ENCODE data around the gene GRAMD2A. TPM values are rescaled to one million over a fixed set of nuclear protein-coding genes. Genes with fewer than 3 reads are reported as not detected.
A peak's percentile ranks its signal among the peaks of the same experiment; 100 is the strongest.

Gene GRAMD2A
- total RNA-seq, 1 donor: not detected

DNA sequence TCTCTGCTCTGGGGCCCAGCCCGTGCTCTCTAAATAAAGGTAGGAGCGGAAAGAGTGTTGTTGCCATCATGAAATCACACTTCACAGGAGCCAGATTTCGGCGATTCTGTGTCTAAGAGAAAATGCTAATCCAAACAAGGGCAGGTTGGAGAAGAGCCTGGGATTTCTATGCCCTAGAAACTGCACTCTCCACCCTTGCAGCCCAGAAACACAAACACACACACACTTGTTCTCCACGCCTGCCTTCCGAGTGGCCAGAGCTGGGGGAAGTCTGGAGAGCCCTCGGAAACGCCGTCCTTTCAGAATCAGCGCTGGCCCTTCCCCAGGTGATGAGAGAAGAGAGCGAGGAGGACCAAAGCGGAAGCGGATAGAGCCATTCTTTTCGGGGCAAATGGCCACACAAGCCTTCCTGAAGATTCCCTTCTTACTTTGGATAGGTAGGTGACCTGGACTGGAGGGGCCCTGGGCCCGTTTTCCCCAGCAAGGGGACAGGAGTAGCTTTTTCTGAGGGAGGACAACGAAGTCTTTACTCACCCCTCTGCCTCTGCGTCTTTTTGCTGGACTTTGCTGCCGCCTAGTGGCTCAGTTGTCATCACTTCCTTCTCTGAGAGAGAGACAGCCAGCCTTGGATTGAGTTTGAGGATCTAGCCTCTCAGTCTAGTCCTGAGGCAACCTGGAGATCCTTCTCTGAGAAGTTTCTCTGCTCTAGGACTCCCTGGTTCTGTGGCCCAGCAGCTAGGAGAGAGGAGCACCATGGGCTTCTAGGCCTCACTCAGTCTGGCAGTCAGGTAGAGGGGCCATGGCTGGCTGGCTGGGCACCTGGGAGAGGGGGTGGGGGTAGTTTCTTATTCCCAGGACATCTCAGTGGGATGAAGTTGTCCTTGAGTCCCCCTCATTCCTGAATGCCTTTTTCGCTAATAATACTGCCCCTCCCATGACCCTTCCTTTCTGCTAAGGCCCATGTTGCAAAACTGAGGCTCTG lies 41.7 kb downstream of the GRAMD2A start:
- Histone ChIP-seq H3K9me3 (ENCODE audit: low read depth, low read length) (no peaks in the 10 kb centered on the region), H2AFZ (ENCODE audit: low read length) (peak overlapping the region; percentile 95), H3K27me3 (ENCODE audit: insufficient read depth, low read length) (no peaks in the 10 kb centered on the region), H4K20me1 (ENCODE audit: insufficient read depth, low read length) (no peaks in the 10 kb centered on the region), H3K4me1 (ENCODE audit: insufficient read depth, low read length) (peaks cover 9% of the 10 kb centered on the region), H3K36me3 (ENCODE audit: insufficient read depth, low read length) (no peaks in the 10 kb centered on the region), H3K4me2 (ENCODE audit: insufficient read depth, low read length) (peak overlapping the region; percentile 83), H3K27ac (ENCODE audit: low read depth, low read length) (no peak overlapping the region), H3K79me2 (ENCODE audit: insufficient read depth, low read length) (no peaks in the 10 kb centered on the region), H3K4me3 (ENCODE audit: insufficient read depth, low read length) (peak overlapping the region; percentile 78)
- TF ChIP-seq, protein P1, sequence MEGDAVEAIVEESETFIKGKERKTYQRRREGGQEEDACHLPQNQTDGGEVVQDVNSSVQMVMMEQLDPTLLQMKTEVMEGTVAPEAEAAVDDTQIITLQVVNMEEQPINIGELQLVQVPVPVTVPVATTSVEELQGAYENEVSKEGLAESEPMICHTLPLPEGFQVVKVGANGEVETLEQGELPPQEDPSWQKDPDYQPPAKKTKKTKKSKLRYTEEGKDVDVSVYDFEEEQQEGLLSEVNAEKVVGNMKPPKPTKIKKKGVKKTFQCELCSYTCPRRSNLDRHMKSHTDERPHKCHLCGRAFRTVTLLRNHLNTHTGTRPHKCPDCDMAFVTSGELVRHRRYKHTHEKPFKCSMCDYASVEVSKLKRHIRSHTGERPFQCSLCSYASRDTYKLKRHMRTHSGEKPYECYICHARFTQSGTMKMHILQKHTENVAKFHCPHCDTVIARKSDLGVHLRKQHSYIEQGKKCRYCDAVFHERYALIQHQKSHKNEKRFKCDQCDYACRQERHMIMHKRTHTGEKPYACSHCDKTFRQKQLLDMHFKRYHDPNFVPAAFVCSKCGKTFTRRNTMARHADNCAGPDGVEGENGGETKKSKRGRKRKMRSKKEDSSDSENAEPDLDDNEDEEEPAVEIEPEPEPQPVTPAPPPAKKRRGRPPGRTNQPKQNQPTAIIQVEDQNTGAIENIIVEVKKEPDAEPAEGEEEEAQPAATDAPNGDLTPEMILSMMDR (IDR thresholded peaks at IDR 0.05; ENCODE audit: extremely low read depth, low read depth, low read length): peak; percentile 96
- peak; percentile 88 for DNase-seq (ENCODE audit: insufficient read length, low spot score, missing footprints)

DNA sequence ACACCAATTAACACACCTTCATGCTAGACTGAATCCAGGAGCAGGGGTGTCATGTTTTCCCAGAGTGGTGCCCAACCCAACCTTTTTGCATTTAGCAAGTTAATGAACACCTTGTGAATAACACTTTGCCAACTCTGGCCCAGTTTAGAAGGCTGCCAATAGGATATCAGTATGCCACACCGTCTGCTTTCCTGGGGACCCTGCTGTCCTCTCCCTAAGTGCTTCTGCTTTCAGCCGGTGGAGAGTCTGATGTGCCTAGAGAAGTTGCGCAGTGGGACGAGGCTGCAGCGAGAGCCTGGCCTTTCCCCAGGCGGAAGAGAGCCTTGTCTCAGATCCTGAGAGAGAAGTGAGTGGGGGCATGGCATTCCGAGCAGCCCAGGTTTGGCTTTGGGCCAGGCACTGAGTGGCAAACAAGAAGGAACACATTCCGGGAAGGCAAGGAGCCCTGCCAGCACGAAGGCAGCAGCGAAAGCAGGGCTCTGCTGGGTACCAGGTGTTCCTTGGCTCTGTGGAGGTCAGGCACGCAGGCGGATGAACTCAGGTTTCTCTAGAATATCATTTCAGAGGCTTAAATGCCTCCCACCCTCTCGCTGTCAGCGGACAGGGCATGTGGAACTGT lies 42.5 kb downstream of the GRAMD2A start:
- TF ChIP-seq, protein P1 (IDR thresholded peaks at IDR 0.05; ENCODE audit: extremely low read depth, low read depth, low read length): no peak
- Histone ChIP-seq H2AFZ (ENCODE audit: low read length) (peak overlapping the region; percentile 95), H3K4me2 (ENCODE audit: insufficient read depth, low read length) (peak overlapping the region; percentile 83)

DNA sequence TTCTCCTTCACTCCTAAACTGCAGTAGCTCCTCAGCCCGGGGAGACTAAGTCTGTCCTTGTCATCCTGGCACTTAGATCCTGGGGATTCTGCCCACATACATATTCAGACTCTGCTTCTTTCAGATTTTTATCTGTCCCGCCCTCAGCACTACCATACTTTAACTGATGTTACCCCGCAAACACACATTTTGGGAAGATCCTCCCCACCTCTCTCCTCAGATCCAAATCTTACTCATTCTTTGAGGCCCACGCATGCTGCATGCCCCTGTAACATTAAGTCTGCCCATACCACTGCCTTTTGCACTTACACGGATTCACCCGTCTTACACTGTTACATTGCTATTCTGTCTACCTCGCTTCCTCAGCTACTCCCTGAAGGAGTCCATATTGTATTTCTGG lies 43.3 kb downstream of the GRAMD2A start:
- Histone ChIP-seq H3K36me3 (ENCODE audit: insufficient read depth, low read length) (no peaks in the 10 kb centered on the region), H3K27ac (ENCODE audit: low read depth, low read length) (no peak overlapping the region), H3K4me1 (ENCODE audit: insufficient read depth, low read length) (peaks cover 9% of the 10 kb centered on the region), H4K20me1 (ENCODE audit: insufficient read depth, low read length) (no peaks in the 10 kb centered on the region), H3K27me3 (ENCODE audit: insufficient read depth, low read length) (no peaks in the 10 kb centered on the region), H2AFZ (ENCODE audit: low read length) (no peak overlapping the region), H3K4me2 (ENCODE audit: insufficient read depth, low read length) (no peak overlapping the region), H3K9me3 (ENCODE audit: low read depth, low read length) (no peaks in the 10 kb centered on the region), H3K4me3 (ENCODE audit: insufficient read depth, low read length) (no peak overlapping the region), H3K79me2 (ENCODE audit: insufficient read depth, low read length) (no peaks in the 10 kb centered on the region)
- TF ChIP-seq, protein P1 (IDR thresholded peaks at IDR 0.05; ENCODE audit: extremely low read depth, low read depth, low read length): no peak
- no peak for DNase-seq (ENCODE audit: insufficient read length, low spot score, missing footprints)

More for the DNA sequence above, 42.5 kb downstream of the GRAMD2A start:
- H3K36me3 ChIP-seq (ENCODE audit: insufficient read depth, low read length): no peaks in the 10 kb centered on the region
- H3K27ac ChIP-seq (ENCODE audit: low read depth, low read length): no peak overlapping the region
- H3K4me1 ChIP-seq (ENCODE audit: insufficient read depth, low read length): peaks cover 9% of the 10 kb centered on the region
- peak; percentile 36 for DNase-seq (ENCODE audit: insufficient read length, low spot score, missing footprints)
- no peaks in the 10 kb centered on the region for H3K79me2 ChIP-seq (ENCODE audit: insufficient read depth, low read length)
- H3K9me3 ChIP-seq (ENCODE audit: low read depth, low read length): no peaks in the 10 kb centered on the region
- H4K20me1 ChIP-seq (ENCODE audit: insufficient read depth, low read length): no peaks in the 10 kb centered on the region
- H3K4me3 ChIP-seq (ENCODE audit: insufficient read depth, low read length): peak overlapping the region; percentile 78
- H3K27me3 ChIP-seq (ENCODE audit: insufficient read depth, low read length): no peaks in the 10 kb centered on the region
